B cell (primary cell): ENCODE data around the gene FAM200A.

Source experiments
- EZH2 ChIP-seq: IDR thresholded peaks from 2 replicates; pipeline ENCODE4 v1.6.1; 2012; ENCODE audit warnings: borderline replicate concordance, low read depth, mild to moderate bottlenecking, moderate library complexity, low read length; ENCODE audit not compliant: insufficient read depth, poor library complexity, severe bottlenecking
- TF ChIP-seq, protein P1 (sequence below): fragments of 200-600 bp; IDR thresholded peaks from one replicate; pipeline ENCODE4 v1.8.0; 2022; ENCODE audit warnings: antibody characterized with exemption, mild to moderate bottlenecking

DNA sequence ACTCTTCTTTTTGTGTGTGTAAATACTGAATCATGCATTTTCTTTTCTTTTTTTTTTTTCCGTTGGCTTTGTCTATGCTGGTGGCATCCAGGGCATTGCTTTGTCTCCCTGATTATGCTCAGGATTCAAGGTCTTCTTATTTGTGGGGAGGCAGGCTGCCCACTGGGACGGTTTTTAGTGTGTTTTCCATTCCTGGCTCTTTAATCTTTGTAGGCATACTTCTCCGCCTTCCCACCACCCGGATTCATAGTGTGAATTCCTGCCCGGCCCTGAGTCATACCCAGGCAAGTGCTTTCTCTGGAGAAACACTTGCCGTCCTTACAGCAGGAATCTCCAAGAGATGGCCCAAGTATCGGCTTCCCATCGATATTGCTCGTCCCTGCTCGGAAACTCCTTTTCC is 11.7 kb upstream of the FAM200A start:
- TF ChIP-seq, protein P1, sequence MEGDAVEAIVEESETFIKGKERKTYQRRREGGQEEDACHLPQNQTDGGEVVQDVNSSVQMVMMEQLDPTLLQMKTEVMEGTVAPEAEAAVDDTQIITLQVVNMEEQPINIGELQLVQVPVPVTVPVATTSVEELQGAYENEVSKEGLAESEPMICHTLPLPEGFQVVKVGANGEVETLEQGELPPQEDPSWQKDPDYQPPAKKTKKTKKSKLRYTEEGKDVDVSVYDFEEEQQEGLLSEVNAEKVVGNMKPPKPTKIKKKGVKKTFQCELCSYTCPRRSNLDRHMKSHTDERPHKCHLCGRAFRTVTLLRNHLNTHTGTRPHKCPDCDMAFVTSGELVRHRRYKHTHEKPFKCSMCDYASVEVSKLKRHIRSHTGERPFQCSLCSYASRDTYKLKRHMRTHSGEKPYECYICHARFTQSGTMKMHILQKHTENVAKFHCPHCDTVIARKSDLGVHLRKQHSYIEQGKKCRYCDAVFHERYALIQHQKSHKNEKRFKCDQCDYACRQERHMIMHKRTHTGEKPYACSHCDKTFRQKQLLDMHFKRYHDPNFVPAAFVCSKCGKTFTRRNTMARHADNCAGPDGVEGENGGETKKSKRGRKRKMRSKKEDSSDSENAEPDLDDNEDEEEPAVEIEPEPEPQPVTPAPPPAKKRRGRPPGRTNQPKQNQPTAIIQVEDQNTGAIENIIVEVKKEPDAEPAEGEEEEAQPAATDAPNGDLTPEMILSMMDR, result no peak
- no peak for TF ChIP-seq EZH2
